Mucosa of rectum (tissue), 2 donors: Measurements from ENCODE around the gene MFRP.

Experiments used
- H3K27ac ChIP-seq, 2 donors: one replicate each; pipeline ENCODE4 v1.7.0; 2013; ENCODE audit warnings: inconsistent platforms in 2 of 2, low read depth in 2 of 2, low read length in 2 of 2
- H3K27me3 ChIP-seq, 2 donors: one replicate each; pipeline ENCODE4 v1.7.0; 2013; ENCODE audit warnings: low read length in 2 of 2; ENCODE audit not compliant: control insufficient read depth in 2 of 2, insufficient read depth in 2 of 2
- H3K36me3 ChIP-seq, 2 donors: one replicate each; pipeline ENCODE4 v1.7.0; 2013; ENCODE audit warnings: low read length in 2 of 2; ENCODE audit not compliant: control insufficient read depth in 2 of 2, insufficient read depth in 2 of 2
- H3K4me1 ChIP-seq, 2 donors: one replicate each; pipeline ENCODE4 v1.7.0; 2013; ENCODE audit warnings: low read length in 2 of 2, mild to moderate bottlenecking in 1 of 2; ENCODE audit not compliant: control insufficient read depth in 2 of 2, insufficient read depth in 2 of 2
- H3K4me3 ChIP-seq, 2 donors: one replicate each; pipeline ENCODE4 v1.7.0; 2013; ENCODE audit warnings: low read length in 2 of 2
- H3K9ac ChIP-seq, 2 donors: one replicate each; pipeline ENCODE4 v1.7.0; 2013; ENCODE audit warnings: low read length in 2 of 2, low read depth in 1 of 2, mild to moderate bottlenecking in 1 of 2
- H3K9me3 ChIP-seq, 2 donors: one replicate each; pipeline ENCODE4 v1.7.0; 2013; ENCODE audit warnings: low read length in 2 of 2; ENCODE audit not compliant: control insufficient read depth in 2 of 2
- donor health status: healthy.
- donor health status: Normal muscosa, but diverticular disease.

MFRP gene

DNA sequence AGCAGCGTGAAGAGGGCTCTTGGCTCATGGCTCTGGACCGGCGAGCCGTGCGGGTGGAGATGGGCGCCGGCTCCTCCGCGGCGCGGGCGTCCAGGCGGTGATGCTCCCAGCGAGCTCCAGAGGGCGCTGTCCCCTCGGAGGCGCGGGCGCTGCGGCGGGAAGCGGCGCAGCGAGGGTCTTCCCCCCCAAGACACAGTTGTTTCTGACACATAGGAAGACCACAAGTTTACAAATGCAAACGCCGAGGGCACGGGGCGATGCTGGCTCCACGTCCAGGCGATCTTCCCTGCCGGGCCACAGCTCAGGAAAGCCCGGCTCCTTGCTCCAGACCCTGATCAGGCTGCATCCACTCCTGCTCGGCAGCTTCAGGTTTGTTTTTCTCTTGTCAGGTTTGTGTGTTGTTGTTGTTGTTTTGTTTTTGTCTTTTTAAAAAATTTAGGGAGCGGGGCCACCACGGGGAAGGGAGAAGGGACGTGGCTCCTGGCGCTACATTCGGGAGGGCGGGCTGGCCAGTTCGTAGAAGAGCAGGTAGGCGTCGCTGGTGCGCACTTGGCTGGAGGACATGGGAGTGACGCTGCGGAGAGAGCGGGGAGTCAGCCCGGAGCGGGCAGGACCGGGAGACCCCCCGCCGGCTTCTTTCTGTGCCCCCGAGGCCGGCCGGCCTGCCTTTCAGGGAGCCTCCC lies 10.0 kb upstream of the MFRP start:
- Histone ChIP-seq H3K9ac (peak overlapping the region; percentile 49 to 77), H3K27ac (peak overlapping the region in 1 of 2 donors; percentile 24), H3K36me3 (peaks cover 0 to 10% of the 10 kb centered on the region in 2 donors), H3K4me1 (peaks cover 0 to 11% of the 10 kb centered on the region in 2 donors), H3K27me3 (peaks cover 3% of the 10 kb centered on the region in 2 donors), H3K9me3 (no peaks in the 10 kb centered on the region), H3K4me3 (peak overlapping the region; percentile 63 to 72)

DNA sequence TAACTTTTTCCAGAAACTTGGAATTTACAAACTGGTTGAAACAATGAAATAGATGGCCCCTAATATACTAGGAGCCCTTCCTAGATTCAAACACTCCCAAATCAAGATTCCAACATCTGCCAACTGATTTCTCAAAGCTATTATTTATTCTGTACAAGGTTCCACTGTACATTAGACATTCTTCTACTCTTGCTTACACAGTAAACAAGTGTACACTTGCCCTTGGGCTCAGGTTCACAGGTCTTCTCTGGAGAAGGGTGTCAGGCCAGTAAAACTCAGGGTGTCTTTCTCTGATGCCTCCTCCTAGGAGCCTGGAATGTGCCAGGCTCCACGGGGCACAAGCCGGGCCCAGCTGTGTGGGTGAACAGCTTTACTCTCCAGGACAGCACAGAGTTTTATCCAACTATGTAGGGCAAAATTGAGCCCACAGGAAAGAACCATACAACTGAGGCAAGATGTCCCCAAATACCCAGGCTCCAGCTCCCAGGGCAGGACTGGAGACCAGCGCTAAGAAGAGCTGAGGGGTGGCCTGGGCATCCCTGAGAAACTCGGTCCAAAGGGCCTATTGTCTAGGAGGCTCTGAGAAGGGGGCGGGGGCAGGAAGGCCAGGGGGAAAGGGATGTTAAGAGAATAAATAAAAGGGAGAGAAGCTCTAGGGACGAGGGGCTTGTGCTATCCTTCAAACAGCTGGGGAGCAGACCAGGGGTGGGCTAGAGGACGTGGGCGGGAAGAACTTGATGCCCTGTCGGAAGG lies 8.8 kb upstream of the MFRP start:
- Histone ChIP-seq H3K27me3 (peaks cover 3% of the 10 kb centered on the region in 2 donors), H3K9ac (no peak overlapping the region), H3K27ac (no peak overlapping the region), H3K36me3 (peaks cover 0 to 10% of the 10 kb centered on the region in 2 donors), H3K4me1 (peaks cover 0 to 4% of the 10 kb centered on the region in 2 donors), H3K4me3 (no peak overlapping the region), H3K9me3 (no peaks in the 10 kb centered on the region)

DNA sequence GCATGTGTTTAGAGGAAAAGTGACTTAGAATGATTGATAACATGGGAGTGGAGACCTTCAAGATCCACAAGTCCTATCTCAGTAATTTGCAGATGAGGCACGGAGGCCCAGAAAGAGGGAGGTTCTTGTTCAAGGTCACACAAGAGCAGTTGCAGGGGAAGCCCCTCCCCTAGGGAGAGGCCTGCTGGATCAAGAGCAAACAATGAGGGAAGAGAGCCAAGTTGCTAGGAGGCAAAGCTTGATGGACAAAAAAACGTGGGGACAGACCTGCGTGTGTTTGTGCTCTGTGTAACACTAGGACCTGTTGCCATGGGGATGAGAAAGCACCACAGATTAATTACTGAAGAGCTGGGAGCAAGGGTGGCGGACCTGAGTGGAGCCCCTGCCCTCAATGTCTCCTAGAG lies 6.4 kb upstream of the MFRP start:
- Histone ChIP-seq H3K9ac (no peak overlapping the region), H3K4me3 (no peak overlapping the region), H3K27ac (no peak overlapping the region), H3K36me3 (peaks cover 0 to under 1% of the 10 kb centered on the region in 2 donors), H3K4me1 (peaks cover 0 to 4% of the 10 kb centered on the region in 2 donors), H3K9me3 (no peaks in the 10 kb centered on the region), H3K27me3 (peaks cover 3 to 4% of the 10 kb centered on the region in 2 donors)

DNA sequence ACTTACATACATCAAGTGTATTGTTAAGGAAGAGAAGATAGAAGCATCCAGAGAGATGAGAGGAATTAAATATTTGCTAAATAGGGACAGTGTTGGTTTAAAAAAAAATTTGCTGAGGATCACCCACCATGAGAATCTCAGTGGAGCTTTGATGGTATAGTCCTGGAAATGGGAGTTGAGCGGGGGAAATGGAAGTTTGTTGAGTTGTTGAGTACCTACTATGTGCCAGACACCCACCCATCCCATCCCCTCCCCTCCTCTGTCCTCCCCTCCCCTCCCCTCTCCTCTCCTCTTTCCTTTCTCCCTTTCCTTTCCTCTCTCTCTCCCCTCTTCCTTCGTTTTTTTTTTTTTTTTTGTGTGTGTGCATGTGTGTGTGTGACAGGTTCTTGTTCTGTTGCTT lies 4.7 kb upstream of the MFRP start:
- Histone ChIP-seq H3K27ac (no peak overlapping the region), H3K27me3 (peaks cover 3% of the 10 kb centered on the region in 2 donors), H3K9ac (no peak overlapping the region), H3K4me1 (no peaks in the 10 kb centered on the region), H3K36me3 (no peaks in the 10 kb centered on the region), H3K4me3 (no peak overlapping the region), H3K9me3 (no peaks in the 10 kb centered on the region)

DNA sequence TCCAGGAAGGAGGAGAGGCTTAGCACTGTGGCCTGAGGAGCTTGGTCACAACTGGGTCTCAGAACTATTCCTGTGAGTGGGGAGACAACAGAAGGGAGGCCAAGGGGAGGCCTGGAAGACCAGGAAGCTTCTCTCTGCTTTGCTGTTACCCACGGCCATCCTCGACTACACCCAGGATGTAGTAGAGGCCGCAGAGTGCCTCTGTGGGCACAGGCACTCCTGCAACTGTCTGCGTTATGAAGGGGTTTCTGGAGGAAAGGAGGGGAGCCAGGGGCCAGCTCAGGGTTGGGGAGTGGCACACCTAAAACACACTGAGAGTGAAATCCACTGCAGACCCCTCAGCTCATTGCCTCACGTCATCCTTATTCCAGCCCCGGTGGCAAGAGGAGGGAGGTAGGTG lies 3.8 kb upstream of the MFRP start:
- no peak overlapping the region for H3K4me3 ChIP-seq
- H3K36me3 ChIP-seq = no peaks in the 10 kb centered on the region
- no peaks in the 10 kb centered on the region for H3K4me1 ChIP-seq
- H3K9me3 ChIP-seq = no peaks in the 10 kb centered on the region
- no peak overlapping the region for H3K9ac ChIP-seq
- no peak overlapping the region for H3K27ac ChIP-seq
- peaks cover 1 to 3% of the 10 kb centered on the region in 2 donors for H3K27me3 ChIP-seq

DNA sequence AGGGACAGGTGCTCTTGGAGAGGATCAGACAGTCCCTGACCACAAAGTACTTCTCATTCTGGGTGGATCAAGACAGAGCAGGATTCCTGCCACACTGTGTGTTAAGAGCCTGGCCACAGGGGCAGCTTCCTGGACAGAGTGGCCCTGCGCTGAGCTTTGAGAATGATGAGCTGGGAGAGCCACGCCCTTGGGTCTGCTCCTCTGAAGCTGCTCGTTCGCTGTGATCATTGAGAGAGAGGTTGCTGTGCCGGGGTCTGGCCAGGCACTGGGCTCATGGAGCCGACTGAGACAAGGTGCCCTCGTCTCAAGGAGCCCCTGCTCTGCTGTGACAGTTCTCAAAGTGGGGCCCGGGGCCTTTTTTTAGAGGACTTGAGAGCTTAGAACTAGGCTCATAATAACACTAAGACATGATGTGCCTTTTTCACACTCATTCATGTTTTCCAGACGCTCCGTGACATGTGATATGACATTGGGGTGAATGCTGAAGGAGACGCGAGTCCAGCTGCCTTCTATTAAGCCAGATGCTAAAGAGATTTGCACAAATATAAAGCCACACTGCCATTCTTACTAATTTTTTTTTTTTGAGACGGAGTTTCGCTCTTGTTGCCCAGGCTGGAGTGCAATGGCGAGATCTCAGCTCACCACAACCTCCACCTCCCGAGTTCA lies 1.6 kb upstream of the MFRP start:
- Histone ChIP-seq H3K9me3 (no peaks in the 10 kb centered on the region), H3K9ac (no peak overlapping the region), H3K36me3 (no peaks in the 10 kb centered on the region), H3K27me3 (peaks cover 0 to 1% of the 10 kb centered on the region in 2 donors), H3K27ac (no peak overlapping the region), H3K4me3 (no peak overlapping the region), H3K4me1 (no peaks in the 10 kb centered on the region)

DNA sequence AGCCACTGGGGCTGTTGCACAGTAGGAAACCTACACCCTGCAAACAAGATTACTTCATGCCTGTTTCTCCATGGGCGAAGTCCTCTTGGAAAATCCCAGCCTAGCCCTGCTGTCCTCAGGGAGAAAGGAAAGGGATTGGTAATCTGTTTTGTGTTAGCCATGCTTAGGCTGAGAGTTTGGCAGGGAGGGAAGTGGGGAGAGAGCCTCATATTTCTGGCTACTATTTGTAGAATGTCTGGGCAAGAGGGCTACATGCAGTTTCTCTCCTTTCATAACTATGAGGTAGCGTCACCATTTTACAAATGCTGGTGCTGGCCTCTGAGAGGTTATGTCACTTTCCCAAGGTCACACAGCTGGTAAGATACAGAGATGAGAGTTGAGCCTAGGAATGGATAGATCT lies 737 bp upstream of the MFRP start:
- Histone ChIP-seq H3K27me3 (peaks cover 0 to 1% of the 10 kb centered on the region in 2 donors), H3K27ac (no peak overlapping the region), H3K4me1 (no peaks in the 10 kb centered on the region), H3K9ac (no peak overlapping the region), H3K9me3 (no peaks in the 10 kb centered on the region), H3K36me3 (no peaks in the 10 kb centered on the region), H3K4me3 (no peak overlapping the region)

DNA sequence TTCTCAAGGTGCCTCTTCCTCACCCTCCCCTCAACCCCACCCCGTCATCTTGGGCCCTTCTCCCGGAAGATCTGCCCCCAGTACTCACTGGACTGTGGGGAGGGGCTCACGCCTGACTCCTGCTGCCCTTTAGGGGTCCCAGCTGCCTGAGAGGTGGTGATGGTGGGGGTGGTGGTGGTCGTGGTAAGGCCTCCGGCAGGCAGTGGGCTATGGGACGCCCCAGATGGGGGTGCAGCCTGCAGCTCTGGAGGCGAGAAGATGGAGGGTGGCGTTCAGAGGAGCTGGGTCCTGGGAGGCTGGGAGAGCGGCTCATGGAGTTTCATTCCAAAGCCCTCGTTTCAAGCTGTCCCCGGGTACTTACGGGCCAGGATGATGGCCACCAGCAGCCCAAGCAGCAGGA lies 820 bp downstream of the MFRP start:
- Histone ChIP-seq H3K9ac (no peak overlapping the region), H3K36me3 (no peaks in the 10 kb centered on the region)

DNA sequence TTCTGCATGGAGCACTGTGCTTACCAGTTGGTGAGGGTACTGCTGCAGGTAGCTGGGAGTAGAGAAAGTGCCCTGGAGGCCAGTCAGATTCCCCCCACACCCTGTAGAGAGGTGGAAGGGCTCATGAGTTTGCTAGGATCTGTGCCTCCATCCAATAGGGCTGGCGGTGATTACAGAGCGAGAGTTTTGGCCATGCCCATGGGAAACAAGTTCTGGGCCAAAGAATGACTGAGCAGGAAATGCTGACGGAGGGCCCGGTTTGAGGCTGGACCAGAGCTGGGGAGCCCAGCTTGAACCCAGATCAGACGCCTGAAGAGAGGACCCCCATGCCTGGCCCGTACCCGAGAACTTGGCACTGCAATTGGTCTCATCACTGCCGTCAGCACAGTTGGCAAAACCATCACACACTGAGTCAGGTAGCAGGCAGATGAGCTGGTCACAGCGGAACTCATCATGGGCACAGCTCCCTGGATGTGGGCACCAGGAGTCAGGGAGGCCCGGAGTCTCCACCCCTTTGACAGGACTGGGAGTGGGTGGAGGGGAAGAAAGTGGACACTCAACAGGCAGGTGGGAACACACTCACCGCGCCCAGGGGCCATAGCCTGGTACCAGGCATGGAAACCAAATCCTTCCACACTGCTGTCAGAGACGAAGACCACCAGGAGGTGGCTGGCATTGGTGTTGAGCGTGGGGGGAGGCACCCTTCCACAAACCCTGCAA lies 2.1 kb downstream of the MFRP start:
- peaks cover 9 to 12% of the 10 kb centered on the region in 2 donors for H3K4me1 ChIP-seq
- H3K9me3 ChIP-seq = no peaks in the 10 kb centered on the region
- H3K27me3 ChIP-seq = peaks cover 9 to 15% of the 10 kb centered on the region in 2 donors

More for the DNA sequence above, 820 bp downstream of the MFRP start:
- H3K27ac ChIP-seq = no peak overlapping the region
- peaks cover 4 to 9% of the 10 kb centered on the region in 2 donors for H3K4me1 ChIP-seq
- H3K9me3 ChIP-seq = no peaks in the 10 kb centered on the region
- peaks cover 10 to 14% of the 10 kb centered on the region in 2 donors for H3K27me3 ChIP-seq
- H3K4me3 ChIP-seq = no peak overlapping the region

More for the DNA sequence above, 2.1 kb downstream of the MFRP start:
- H3K4me3 ChIP-seq = no peak overlapping the region
- no peaks in the 10 kb centered on the region for H3K36me3 ChIP-seq
- H3K9ac ChIP-seq = no peak overlapping the region
- no peak overlapping the region for H3K27ac ChIP-seq
